ENCODE results near the gene TRIB2.

The TRIB2 gene

DNA sequence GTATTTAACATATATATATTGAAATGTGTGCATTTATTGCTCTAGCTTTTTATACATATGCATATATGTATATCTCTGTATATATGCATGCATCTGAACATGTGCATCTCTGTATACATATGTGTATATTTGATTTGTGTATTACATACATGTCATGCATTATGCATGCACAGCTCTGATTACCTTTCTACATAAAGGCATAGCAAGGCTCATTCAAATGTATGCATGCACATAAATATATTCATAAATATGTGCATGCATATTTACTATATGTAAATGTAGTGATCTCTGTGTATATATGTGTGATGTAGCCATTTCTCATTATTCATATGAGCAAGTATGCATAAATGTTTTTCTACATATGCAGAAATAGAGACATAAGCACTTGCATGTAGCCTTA, 64.6 kb downstream of the TRIB2 start:
- DNase-seq = no peak

DNA sequence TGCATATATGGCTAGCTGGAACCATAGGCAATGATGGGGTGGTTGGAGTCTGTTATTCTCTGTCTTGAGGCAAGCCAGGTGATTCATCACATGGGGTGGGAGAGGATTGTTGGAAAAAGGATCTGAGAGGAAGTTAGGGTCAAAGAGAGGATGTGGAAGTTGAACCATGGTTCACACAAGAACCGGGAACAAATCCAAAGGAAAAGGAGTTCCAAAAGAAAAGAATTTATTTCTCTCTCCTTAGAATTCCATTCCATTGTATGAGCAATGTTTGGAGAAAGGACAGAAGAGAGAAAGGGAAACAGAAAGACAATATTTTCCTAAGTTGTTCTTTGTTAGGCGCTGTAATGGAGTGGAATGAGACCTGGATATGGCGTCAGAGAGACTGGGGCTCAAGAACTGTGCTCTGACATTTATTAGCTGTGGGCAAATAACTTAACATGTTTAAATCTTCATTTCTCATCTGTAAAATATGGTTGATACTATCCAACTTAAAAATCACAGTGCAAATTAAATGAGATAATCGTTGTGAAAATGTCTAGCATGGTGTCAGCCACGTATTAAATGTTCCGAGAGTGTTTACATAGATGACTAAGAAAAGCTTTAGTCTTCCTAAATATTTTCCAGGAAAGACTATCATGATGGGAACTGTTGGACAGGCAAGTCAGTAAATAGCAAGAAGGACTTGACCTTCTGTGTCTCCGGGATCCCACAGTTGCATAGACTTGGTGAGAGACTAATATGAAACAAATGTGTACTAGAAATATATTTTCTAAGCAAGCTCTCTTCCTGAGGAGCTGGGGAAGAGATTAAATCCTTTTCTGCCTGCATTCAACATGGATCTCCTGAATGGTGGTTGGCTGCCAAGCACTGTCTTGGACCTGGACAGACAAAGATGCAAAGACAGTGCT, 71.4 kb downstream of the TRIB2 start:
- no peak for DNase-seq

DNA sequence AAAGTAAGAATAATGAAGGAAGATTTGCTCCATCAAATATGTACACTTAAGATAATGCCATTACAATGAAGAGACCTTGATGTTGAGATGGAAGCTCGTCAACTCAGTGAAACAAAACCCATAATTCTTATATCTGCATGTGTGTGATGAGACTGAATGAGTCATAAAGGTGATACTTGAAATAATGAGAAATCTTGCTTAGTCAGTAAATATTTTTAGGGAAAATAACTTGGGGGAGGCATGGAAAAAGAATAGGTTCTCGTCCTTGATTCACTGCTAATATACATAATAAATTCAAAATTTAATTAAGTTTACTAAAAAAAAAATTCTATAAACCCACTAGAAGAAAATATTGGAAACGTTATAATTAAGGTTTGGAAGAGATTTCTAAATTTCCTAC, 75.2 kb downstream of the TRIB2 start:
- DNase-seq = no peak

All from T-helper 9 cell (primary cell).